Ovary (tissue), 3 donors: Measurements from ENCODE around the gene SBF2.

Experiments
- EP300 ChIP-seq: sonication (generic); formaldehyde crosslinking; IDR thresholded peaks from one replicate; pipeline ENCODE4 v1.6.1; 2017; ENCODE audit warnings: antibody characterized with exemption
- POLR2A ChIP-seq: fragments of 450-650 bp; IDR thresholded peaks from one replicate; pipeline ENCODE4 v1.6.1; 2017; ENCODE audit warnings: antibody characterized with exemption, mild to moderate bottlenecking, moderate library complexity
- TF ChIP-seq, protein P1 (sequence below), 3 donors: fragments of 450-650 bp in 2 of 3; fragments of 200-600 bp in 1 of 3; IDR thresholded peaks; one replicate each; pipeline versions ENCODE4 v1.5.1 to v1.8.0; 2016 to 2022; ENCODE audit warnings: antibody characterized with exemption in 3 of 3, mild to moderate bottlenecking in 1 of 3
- donor health status: DM: no; HTN: no; CAD: no.

DNA sequence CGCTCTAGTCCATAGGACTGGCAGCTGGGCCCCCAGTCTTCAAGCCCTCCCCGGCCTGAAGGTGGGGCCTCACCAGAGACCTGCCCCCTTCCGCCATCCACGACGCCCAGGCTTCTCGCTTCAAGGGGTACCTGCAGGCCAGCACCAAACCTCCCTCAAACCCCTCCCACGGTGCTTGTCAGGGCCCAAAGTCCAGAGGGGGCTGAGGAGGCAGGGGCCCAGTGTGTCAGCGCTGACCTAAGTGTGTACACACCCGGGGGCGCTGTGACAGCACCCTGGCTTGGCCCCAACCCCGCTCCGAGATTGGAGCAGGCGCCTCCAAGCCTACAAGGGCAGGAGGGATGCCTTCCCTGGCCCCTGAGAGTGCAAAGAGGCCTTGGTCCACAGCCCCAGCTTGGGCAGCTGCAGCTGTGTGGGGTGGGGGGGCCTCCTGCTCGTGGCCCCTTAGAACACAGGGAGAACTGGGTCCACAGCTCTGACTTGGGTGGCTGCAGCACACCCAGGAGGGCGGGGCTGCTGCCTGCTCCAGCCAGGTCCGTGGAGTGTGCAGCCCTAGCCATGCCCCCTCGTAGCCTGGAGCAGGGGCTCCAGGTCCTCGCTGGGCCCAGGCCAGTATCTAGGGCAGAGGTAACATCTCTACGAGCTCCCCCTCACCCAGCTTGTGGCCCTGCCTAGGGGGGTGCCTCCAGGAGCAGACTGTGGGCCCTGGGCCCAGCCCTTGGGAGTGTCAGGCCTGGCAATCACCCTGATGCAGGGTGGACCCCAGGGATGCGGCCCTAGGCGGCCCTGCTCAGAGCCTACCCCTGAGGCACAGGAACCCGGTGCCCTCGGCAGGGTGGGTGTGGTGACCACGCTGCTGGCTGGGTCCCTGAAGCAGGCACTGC, 4.9 kb downstream of the SBF2 start:
- TF ChIP-seq POLR2A: no peak
- TF ChIP-seq, protein P1, sequence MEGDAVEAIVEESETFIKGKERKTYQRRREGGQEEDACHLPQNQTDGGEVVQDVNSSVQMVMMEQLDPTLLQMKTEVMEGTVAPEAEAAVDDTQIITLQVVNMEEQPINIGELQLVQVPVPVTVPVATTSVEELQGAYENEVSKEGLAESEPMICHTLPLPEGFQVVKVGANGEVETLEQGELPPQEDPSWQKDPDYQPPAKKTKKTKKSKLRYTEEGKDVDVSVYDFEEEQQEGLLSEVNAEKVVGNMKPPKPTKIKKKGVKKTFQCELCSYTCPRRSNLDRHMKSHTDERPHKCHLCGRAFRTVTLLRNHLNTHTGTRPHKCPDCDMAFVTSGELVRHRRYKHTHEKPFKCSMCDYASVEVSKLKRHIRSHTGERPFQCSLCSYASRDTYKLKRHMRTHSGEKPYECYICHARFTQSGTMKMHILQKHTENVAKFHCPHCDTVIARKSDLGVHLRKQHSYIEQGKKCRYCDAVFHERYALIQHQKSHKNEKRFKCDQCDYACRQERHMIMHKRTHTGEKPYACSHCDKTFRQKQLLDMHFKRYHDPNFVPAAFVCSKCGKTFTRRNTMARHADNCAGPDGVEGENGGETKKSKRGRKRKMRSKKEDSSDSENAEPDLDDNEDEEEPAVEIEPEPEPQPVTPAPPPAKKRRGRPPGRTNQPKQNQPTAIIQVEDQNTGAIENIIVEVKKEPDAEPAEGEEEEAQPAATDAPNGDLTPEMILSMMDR (IDR thresholded peaks at IDR 0.05): no peak
- TF ChIP-seq EP300: no peak
